HepG2 (cell line): Measurements from ENCODE around the gene ANXA10. TPM values are rescaled to one million over a fixed set of nuclear protein-coding genes. Genes with fewer than 3 reads are reported as not detected.

Experiments
- ATAC-seq: fragments of 200-7000 bp; cut with Tn5 transposase; 3 replicates; pipeline ENCODE4 v1.9.1; 2020; ENCODE audit warnings: mild to moderate bottlenecking, moderate library complexity
- BruUV-seq: library from RNA; stranded (reverse); fragments of 400-500 nt; replicated peaks from 2 replicates; lab custom pipeline; 2021; lab: Mats Ljungman, UMichigan
- CTCF ChIA-PET: fragments of 300-600 bp; formaldehyde crosslinking; extraction: SDS; loops from one replicate; lab custom pipeline; 2021; ENCODE audit warnings: low total read pairs, inconsistent platforms, low intra/inter-chr PET ratio; lab: Yijun Ruan, JAX
- POLR2A ChIA-PET: fragments of 350-600 bp; sonication (Branson Sonifier 250); formaldehyde crosslinking; loops from one replicate; lab custom pipeline; 2020; ENCODE audit warnings: antibody characterized with exemption, inconsistent platforms; lab: Yijun Ruan, JAX
- DNase-seq: peaks from one replicate; pipeline ENCODE4 v3.0.0-alpha.2; 2015; ENCODE audit warnings: low spot score
- FAIRE-seq: peaks from 3 replicates; lab custom pipeline; 2011; peaks lifted over from hg19 to GRCh38; lab: Jason Lieb, UNC
- H2AFZ ChIP-seq: one replicate; pipeline ENCODE4 v1.6.1; 2011; ENCODE audit warnings: low read length, inconsistent platforms
- H3K27ac ChIP-seq: fragments of 300-600 bp; 3 replicates; pipeline ENCODE4 v1.8.0; 2011; ENCODE audit warnings: mixed run types, mild to moderate bottlenecking, mixed read lengths, low read length, inconsistent platforms; ENCODE audit not compliant: insufficient read depth; ENCODE audit errors: extremely low read length
- H3K27me3 ChIP-seq, 2 experiments: fragments of 200-600 bp in 1 of 2; 2 replicates in 1 of 2; 3 replicates in 1 of 2; pipeline versions ENCODE4 v1.6.0 to v1.8.0; 2011; ENCODE audit warnings: low read length in 2 of 2, mild to moderate bottlenecking in 2 of 2, moderate library complexity in 2 of 2, inconsistent platforms in 1 of 2; ENCODE audit not compliant: insufficient read depth in 2 of 2, control insufficient read depth in 1 of 2
- H3K36me3 ChIP-seq, 2 experiments: fragments of 200-600 bp in 1 of 2; replicated peaks in 1 of 2; 2 replicates in 1 of 2; 3 replicates in 1 of 2; pipeline versions ENCODE4 v1.5.1 to v1.8.0; 2011; ENCODE audit warnings: low read length in 2 of 2, inconsistent platforms in 1 of 2; ENCODE audit not compliant: insufficient read depth in 2 of 2, control insufficient read depth in 1 of 2
- H3K4me1 ChIP-seq: 2 replicates; pipeline ENCODE4 v1.5.1; 2012; ENCODE audit warnings: low read length, inconsistent platforms; ENCODE audit not compliant: insufficient read depth
- H3K4me2 ChIP-seq: 2 replicates; pipeline ENCODE4 v1.6.0; 2011; ENCODE audit warnings: low read depth, low read length, inconsistent platforms
- H3K4me3 ChIP-seq, 3 experiments: fragments of 200-600 bp in 1 of 3; sonication (generic), shearing (Covaris generic) in 1 of 3; replicated peaks in 1 of 3; 2 replicates each; pipeline ENCODE4 v1.5.1; 2011 to 2016; ENCODE audit warnings: low read length in 3 of 3, inconsistent platforms in 2 of 3, low read depth in 2 of 3, mild to moderate bottlenecking in 2 of 3, control low read depth in 1 of 3, mixed read lengths in 1 of 3; ENCODE audit not compliant: insufficient read depth in 1 of 3
- H3K79me2 ChIP-seq: one replicate; pipeline ENCODE4 v1.6.1; 2011; ENCODE audit warnings: low read length, inconsistent platforms; ENCODE audit not compliant: insufficient read depth
- H3K9ac ChIP-seq: 2 replicates; pipeline ENCODE4 v1.6.0; 2011; ENCODE audit warnings: mild to moderate bottlenecking, low read depth, low read length, inconsistent platforms; ENCODE audit not compliant: insufficient read depth
- H3K9me3 ChIP-seq: 2 replicates; pipeline ENCODE4 v1.5.1; 2012; ENCODE audit warnings: mild to moderate bottlenecking, low read length
- H4K20me1 ChIP-seq: 2 replicates; pipeline ENCODE4 v1.6.0; 2011; ENCODE audit warnings: inconsistent platforms, mild to moderate bottlenecking, low read length, moderate library complexity; ENCODE audit not compliant: insufficient read depth
- JUND ChIP-seq: sonication (generic); formaldehyde crosslinking; IDR thresholded peaks from 2 replicates; pipeline ENCODE4 v1.8.0; 2022; ENCODE audit warnings: mild to moderate bottlenecking, missing genetic modification reagents
- RBFOX2 ChIP-seq: fragments of 200-400 bp; formaldehyde crosslinking; IDR thresholded peaks from 2 replicates; pipeline ENCODE4 v1.6.1; 2017; ENCODE audit warnings: low read depth, mild to moderate bottlenecking, low read length
- ZMYM3 ChIP-seq: sonication (generic); formaldehyde crosslinking; IDR thresholded peaks from 2 replicates; pipeline ENCODE4 v1.5.1; 2020; ENCODE audit warnings: mild to moderate bottlenecking, missing genetic modification reagents
- ZNF382 ChIP-seq: sonication (generic); formaldehyde crosslinking; IDR thresholded peaks from 2 replicates; pipeline ENCODE4 v1.5.0; 2020; ENCODE audit warnings: missing genetic modification reagents, mild to moderate bottlenecking, borderline replicate concordance
- ZNF441 ChIP-seq: sonication (generic); formaldehyde crosslinking; IDR thresholded peaks from 2 replicates; pipeline ENCODE4 v1.7.0; 2021; ENCODE audit warnings: missing genetic modification reagents, borderline replicate concordance
- ZNF660 ChIP-seq: sonication (generic); formaldehyde crosslinking; IDR thresholded peaks from 2 replicates; pipeline ENCODE4 v1.5.1; 2020; ENCODE audit warnings: mild to moderate bottlenecking, low read depth, missing genetic modification reagents, borderline replicate concordance
- ZNF746 ChIP-seq: sonication (generic); formaldehyde crosslinking; IDR thresholded peaks from 2 replicates; pipeline ENCODE4 v1.8.0; 2022; ENCODE audit warnings: mild to moderate bottlenecking, missing genetic modification reagents
- WGBS: methylation state at CpG from one replicate; pipeline ENCODE4 v1.1.6; 2017; ENCODE audit warnings: low lambda C conversion rate; 5-methylcytosine and 5-hydroxymethylcytosine counted together
- in situ Hi-C: cut with HindIII; loops from 2 replicates; pipeline ENCODE4 v1.10.0; 2017; ENCODE audit warnings: low pct_unique_long_range_greater_than_20kb; ENCODE audit not compliant: extremely low pct_ligation_motif_present
- intact Hi-C: fragments of 100-400 bp; cut with micrococcal nuclease; formaldehyde crosslinking; loops from one replicate; pipeline ENCODE4 v1.10.0; 2022; ENCODE audit not compliant: unreplicated experiment
- polyA plus RNA-seq, 8 experiments: library from polyadenylated mRNA; depleted of rRNA in 3 of 8; stranded (reverse) in 7 of 8; unstranded in 1 of 8; fragments of >200 nt; fragmentation: Illumina TruSeq in 4 of 8; extraction: Trizol in 4 of 8; gene quantifications; 2 replicates each; pipeline versions ENCODE4 v1.2.1 to v1.2.3, GENCODE V29; 2011 to 2016; ENCODE audit warnings: low read depth in 4 of 8, missing spikeins in 1 of 8, mixed read lengths in 1 of 8; ENCODE audit not compliant: insufficient read depth in 1 of 8
- total RNA-seq, 5 experiments: library from RNA; depleted of rRNA; stranded (reverse); fragments of >200 nt; fragmentation: Illumina TruSeq; extraction: Trizol; gene quantifications; 2 replicates each; pipeline ENCODE4 v1.2.3, GENCODE V29; 2016; ENCODE audit warnings: low read depth in 1 of 5
- TF ChIP-seq, protein P1 (sequence below): sonication (generic); formaldehyde crosslinking; IDR thresholded peaks from 2 replicates; pipeline ENCODE4 v1.8.1; 2022; ENCODE audit warnings: mild to moderate bottlenecking, missing genetic modification reagents
- TF ChIP-seq, protein P2 (sequence below): sonication (generic); formaldehyde crosslinking; IDR thresholded peaks from 2 replicates; pipeline ENCODE4 v1.9.0; 2021; ENCODE audit warnings: missing genetic modification reagents, mild to moderate bottlenecking, borderline replicate concordance
- TF ChIP-seq, protein P3 (sequence below): sonication (generic); formaldehyde crosslinking; conservative IDR thresholded peaks from 2 replicates; pipeline ENCODE4 v1.4.0; 2020; ENCODE audit warnings: missing genetic modification reagents
- TF ChIP-seq, protein P4 (sequence below): sonication (generic); formaldehyde crosslinking; IDR thresholded peaks from 2 replicates; pipeline ENCODE4 v1.5.1; 2020; ENCODE audit warnings: mild to moderate bottlenecking, missing genetic modification reagents, borderline replicate concordance

Gene ANXA10
- total and polyA plus RNA-seq, 2 of the 13 experiments (the other 11 are each of a cell fraction or from before 2014, with no cell fraction given): 0.08 TPM; not detected in 1

DNA sequence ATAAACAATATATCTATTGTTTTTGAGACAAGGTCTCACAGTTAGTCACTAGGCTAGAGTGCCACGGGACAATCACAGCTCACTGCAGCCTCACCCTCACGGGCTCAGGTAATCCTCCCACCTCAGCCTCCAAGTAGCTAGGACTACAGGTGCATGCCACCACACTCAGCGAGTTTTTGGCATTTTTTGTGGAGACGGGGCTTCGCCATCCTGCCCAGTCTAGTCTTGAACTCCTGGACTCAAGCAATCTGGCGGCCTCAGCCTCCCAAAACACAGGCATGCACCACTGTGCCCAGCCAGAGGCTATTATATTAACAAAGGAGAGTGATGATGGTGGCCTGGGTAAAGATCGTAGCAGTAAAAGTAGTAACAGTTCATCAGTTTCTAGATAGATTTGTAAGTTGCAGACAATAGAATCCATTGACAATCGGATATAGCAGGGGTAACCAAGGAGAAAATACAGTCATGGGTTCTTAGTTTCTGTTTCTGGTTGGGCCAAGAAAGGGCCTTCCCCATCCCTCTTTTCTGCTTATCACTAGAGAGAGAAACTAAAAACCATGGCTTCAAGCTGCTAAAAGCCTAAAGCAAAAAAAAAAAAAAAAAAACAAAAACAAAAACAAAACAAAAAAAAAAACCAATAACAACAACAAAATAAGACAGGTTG, 60.6 kb downstream of the ANXA10 start:
- Histone ChIP-seq H3K27me3 (no peaks in the 10 kb centered on the region), H4K20me1 (no peaks in the 10 kb centered on the region), H3K4me1 (no peaks in the 10 kb centered on the region), H3K79me2 (no peaks in the 10 kb centered on the region)
- POLR2A ChIA-PET: no interaction called here
- BruUV-seq: no TSS peak
- no peak for ATAC-seq
- no peak for DNase-seq
- intact Hi-C loops: loop anchor here (5.0 kb wide), 1 partner anchor 1131 kb away; no protein-coding TSS in a partner anchor
- FAIRE-seq: no peak
- TF ChIP-seq RBFOX2: no peak
- no peak for TF ChIP-seq ZNF660 (CRISPR knock-in tag)
- no peak for TF ChIP-seq ZNF382 (CRISPR knock-in tag)
- TF ChIP-seq ZNF441 (CRISPR knock-in tag): no peak
- TF ChIP-seq, protein P1, sequence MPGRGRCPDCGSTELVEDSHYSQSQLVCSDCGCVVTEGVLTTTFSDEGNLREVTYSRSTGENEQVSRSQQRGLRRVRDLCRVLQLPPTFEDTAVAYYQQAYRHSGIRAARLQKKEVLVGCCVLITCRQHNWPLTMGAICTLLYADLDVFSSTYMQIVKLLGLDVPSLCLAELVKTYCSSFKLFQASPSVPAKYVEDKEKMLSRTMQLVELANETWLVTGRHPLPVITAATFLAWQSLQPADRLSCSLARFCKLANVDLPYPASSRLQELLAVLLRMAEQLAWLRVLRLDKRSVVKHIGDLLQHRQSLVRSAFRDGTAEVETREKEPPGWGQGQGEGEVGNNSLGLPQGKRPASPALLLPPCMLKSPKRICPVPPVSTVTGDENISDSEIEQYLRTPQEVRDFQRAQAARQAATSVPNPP (CRISPR knock-in tag): no peak
- TF ChIP-seq, protein P2, sequence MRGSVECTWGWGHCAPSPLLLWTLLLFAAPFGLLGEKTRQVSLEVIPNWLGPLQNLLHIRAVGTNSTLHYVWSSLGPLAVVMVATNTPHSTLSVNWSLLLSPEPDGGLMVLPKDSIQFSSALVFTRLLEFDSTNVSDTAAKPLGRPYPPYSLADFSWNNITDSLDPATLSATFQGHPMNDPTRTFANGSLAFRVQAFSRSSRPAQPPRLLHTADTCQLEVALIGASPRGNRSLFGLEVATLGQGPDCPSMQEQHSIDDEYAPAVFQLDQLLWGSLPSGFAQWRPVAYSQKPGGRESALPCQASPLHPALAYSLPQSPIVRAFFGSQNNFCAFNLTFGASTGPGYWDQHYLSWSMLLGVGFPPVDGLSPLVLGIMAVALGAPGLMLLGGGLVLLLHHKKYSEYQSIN (CRISPR knock-in tag): no peak
- no peak for TF ChIP-seq ZMYM3
- TF ChIP-seq, protein P3, sequence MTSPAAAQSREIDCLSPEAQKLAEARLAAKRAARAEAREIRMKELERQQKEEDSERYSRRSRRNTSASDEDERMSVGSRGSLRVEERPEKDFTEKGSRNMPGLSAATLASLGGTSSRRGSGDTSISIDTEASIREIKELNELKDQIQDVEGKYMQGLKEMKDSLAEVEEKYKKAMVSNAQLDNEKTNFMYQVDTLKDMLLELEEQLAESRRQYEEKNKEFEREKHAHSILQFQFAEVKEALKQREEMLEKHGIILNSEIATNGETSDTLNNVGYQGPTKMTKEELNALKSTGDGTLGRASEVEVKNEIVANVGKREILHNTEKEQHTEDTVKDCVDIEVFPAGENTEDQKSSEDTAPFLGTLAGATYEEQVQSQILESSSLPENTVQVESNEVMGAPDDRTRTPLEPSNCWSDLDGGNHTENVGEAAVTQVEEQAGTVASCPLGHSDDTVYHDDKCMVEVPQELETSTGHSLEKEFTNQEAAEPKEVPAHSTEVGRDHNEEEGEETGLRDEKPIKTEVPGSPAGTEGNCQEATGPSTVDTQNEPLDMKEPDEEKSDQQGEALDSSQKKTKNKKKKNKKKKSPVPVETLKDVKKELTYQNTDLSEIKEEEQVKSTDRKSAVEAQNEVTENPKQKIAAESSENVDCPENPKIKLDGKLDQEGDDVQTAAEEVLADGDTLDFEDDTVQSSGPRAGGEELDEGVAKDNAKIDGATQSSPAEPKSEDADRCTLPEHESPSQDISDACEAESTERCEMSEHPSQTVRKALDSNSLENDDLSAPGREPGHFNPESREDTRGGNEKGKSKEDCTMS (CRISPR knock-in tag): no peak
- TF ChIP-seq JUND (CRISPR knock-in tag): no peak
- TF ChIP-seq ZNF746: no peak
- TF ChIP-seq, protein P4, sequence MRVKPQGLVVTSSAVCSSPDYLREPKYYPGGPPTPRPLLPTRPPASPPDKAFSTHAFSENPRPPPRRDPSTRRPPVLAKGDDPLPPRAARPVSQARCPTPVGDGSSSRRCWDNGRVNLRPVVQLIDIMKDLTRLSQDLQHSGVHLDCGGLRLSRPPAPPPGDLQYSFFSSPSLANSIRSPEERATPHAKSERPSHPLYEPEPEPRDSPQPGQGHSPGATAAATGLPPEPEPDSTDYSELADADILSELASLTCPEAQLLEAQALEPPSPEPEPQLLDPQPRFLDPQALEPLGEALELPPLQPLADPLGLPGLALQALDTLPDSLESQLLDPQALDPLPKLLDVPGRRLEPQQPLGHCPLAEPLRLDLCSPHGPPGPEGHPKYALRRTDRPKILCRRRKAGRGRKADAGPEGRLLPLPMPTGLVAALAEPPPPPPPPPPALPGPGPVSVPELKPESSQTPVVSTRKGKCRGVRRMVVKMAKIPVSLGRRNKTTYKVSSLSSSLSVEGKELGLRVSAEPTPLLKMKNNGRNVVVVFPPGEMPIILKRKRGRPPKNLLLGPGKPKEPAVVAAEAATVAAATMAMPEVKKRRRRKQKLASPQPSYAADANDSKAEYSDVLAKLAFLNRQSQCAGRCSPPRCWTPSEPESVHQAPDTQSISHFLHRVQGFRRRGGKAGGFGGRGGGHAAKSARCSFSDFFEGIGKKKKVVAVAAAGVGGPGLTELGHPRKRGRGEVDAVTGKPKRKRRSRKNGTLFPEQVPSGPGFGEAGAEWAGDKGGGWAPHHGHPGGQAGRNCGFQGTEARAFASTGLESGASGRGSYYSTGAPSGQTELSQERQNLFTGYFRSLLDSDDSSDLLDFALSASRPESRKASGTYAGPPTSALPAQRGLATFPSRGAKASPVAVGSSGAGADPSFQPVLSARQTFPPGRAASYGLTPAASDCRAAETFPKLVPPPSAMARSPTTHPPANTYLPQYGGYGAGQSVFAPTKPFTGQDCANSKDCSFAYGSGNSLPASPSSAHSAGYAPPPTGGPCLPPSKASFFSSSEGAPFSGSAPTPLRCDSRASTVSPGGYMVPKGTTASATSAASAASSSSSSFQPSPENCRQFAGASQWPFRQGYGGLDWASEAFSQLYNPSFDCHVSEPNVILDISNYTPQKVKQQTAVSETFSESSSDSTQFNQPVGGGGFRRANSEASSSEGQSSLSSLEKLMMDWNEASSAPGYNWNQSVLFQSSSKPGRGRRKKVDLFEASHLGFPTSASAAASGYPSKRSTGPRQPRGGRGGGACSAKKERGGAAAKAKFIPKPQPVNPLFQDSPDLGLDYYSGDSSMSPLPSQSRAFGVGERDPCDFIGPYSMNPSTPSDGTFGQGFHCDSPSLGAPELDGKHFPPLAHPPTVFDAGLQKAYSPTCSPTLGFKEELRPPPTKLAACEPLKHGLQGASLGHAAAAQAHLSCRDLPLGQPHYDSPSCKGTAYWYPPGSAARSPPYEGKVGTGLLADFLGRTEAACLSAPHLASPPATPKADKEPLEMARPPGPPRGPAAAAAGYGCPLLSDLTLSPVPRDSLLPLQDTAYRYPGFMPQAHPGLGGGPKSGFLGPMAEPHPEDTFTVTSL: no peak
- TF ChIP-seq, all 625 proteins: peak for 0
- no peak overlapping the region for H2AFZ ChIP-seq
- in situ Hi-C loops: no loop called here
- no peak overlapping the region for H3K27ac ChIP-seq
- WGBS: 52% methylated on average over 8 of the region's 8 CpGs
- H3K4me2 ChIP-seq: no peak overlapping the region; the same call in 1 of the 2 replicates
- H3K9ac ChIP-seq: no peak overlapping the region
- no peak overlapping the region for H3K4me3 ChIP-seq
- CTCF ChIA-PET: interaction anchor here (1.3 kb wide), 1 partner anchor 1131 kb away, joined by 4 read pairs; no protein-coding TSS in a partner anchor
- no peaks in the 10 kb centered on the region for H3K36me3 ChIP-seq
- no peaks in the 10 kb centered on the region for H3K9me3 ChIP-seq
